T-helper 1 cell treated with Interleukin-12 subunit alpha and Interleukin-12 subunit beta and Interleukin-4 antibody, amounts not matched to agents 30 μg/mL and 1 μg/mL, for 36 hours (primary cell): ENCODE data around the gene EDAR.

Experiments
- H3K27ac Mint-ChIP-seq: one replicate; pipeline ENCODE4 v1.8.0; 2021; ENCODE audit warnings: mild to moderate bottlenecking, mixed read lengths
- H3K27me3 Mint-ChIP-seq: one replicate; pipeline ENCODE4 v1.8.0; 2021; ENCODE audit warnings: low read depth, mixed read lengths
- H3K36me3 Mint-ChIP-seq: one replicate; pipeline ENCODE4 v1.8.0; 2021; ENCODE audit warnings: low read depth, mixed read lengths
- H3K4me1 Mint-ChIP-seq: one replicate; pipeline ENCODE4 v1.8.0; 2021; ENCODE audit warnings: low read depth, mixed read lengths
- H3K4me3 Mint-ChIP-seq: one replicate; pipeline ENCODE4 v1.8.0; 2021; ENCODE audit warnings: mild to moderate bottlenecking, moderate library complexity, mixed read lengths
- H3K9me3 Mint-ChIP-seq: one replicate; pipeline ENCODE4 v1.8.0; 2021; ENCODE audit warnings: mixed read lengths

EDAR gene

DNA sequence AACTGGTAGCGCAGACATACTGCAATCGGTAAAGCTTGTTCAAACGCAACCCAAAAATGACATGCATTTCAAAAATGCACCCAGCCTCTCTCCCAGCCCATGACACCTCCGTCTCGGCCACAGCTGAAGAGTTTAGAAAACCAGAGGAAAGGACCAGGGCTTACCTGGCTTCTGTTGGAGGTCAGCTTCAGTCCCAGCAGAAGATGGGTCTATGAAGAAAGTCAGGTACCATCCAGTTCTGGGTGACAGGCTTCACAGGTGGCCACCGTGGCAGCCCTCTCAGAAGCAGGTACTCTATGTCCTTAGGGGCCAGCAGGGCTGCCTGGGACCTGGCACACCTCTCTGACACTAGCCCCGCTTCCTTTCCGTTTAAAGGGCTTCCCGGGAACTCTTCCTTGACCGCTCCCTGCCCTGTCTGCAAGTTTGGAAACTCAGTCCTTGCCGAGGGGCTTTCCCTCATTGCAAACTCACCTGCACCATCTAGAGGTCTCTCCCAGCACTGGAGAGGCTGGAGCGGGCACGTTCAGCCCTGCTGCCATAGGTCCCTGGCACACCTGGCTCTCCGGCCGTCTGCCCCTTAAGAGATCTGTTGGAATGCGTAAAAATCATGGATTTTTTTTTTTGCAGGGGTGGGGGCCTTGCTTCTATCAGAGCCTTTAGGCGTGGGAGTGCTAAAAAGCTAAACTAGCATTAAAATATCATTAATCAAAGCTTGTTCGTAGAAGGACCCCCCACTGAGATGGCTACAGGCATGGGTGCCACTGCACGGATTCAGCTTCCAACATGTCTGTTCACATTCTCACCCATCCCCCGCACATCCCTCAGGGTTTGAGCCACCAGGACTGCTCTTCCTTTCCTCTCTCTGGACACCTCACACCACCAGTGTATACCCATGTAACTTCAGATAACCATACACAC lies at the start of gene EDAR:
Gene EDAR (minus strand): TSS at position 425 of the 918 bp plus-strand sequence. CDS start 58,206 bp downstream, outside the sequence.
- H3K4me1 Mint-ChIP-seq, result peaks cover 18% of the 10 kb centered on the region
- H3K36me3 Mint-ChIP-seq, result no peaks in the 10 kb centered on the region
- peaks cover 27% of the 10 kb centered on the region for H3K27me3 Mint-ChIP-seq
- H3K27ac Mint-ChIP-seq, result no peak within 1 kb of the TSS
- no peaks in the 10 kb centered on the region for H3K9me3 Mint-ChIP-seq
- peak within 1 kb of the TSS; percentile 65 for H3K4me3 Mint-ChIP-seq

- Mint-ChIP-seq H3K9me3 (no peaks in the 10 kb centered on the region), H3K4me3 (no peak overlapping the region), H3K27ac (peak overlapping the region; percentile 67), H3K36me3 (peaks cover 3% of the 10 kb centered on the region), H3K27me3 (peaks cover 5% of the 10 kb centered on the region), H3K4me1 (peaks cover 27% of the 10 kb centered on the region)
Observed at GRCh38 chr2:109033171-109033570, 44.2 kb upstream of the EDAR start.

DNA sequence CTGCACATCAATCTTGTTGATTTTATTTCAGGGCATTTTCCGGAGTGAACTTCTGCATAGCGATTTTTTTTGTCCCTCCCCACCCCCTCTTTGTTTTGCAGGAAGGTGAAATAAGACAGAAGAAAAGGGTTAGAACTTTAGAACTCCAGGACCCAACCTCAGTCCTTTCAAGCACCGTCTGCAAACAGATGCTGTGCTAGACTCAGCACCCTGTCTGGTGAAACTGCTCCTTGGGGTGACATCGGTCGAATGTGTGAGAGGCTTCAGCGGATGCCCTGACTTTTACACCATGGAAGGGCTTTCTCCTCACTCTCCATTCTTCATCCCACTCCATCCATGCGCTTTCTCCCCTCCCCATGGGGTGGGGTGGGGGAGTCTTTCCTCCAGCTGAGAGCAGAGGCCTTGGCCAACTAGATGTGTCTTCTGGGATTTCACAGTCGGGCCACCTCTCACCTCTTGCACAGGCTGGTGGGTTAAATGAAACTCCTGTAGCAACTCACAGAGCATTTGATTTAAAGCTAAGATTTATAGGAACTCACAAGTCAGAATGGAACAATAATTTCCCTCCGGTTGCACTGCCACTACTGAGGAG lies 43.3 kb upstream of the EDAR start:
- Mint-ChIP-seq H3K9me3 (no peaks in the 10 kb centered on the region), H3K36me3 (peaks cover 3% of the 10 kb centered on the region), H3K27ac (peak overlapping the region; percentile 86), H3K4me3 (peak overlapping the region; percentile 84), H3K27me3 (peaks cover 3% of the 10 kb centered on the region), H3K4me1 (peaks cover 27% of the 10 kb centered on the region)

GRCh38 chr2:109031476-109032228 lies 42.6 kb upstream of the EDAR start:
- peaks cover 3% of the 10 kb centered on the region for H3K36me3 Mint-ChIP-seq
- peak overlapping the region; percentile 84 for H3K4me3 Mint-ChIP-seq
- H3K4me1 Mint-ChIP-seq, result peaks cover 27% of the 10 kb centered on the region
- H3K9me3 Mint-ChIP-seq, result no peaks in the 10 kb centered on the region
- H3K27ac Mint-ChIP-seq, result peak overlapping the region; percentile 86
- H3K27me3 Mint-ChIP-seq, result no peaks in the 10 kb centered on the region

GRCh38 chr2:109030870-109031475 lies 42.0 kb upstream of the EDAR start:
- H3K36me3 Mint-ChIP-seq, result peaks cover 3% of the 10 kb centered on the region
- H3K27me3 Mint-ChIP-seq, result no peaks in the 10 kb centered on the region
- no peaks in the 10 kb centered on the region for H3K9me3 Mint-ChIP-seq
- peak overlapping the region; percentile 65 for H3K4me3 Mint-ChIP-seq
- H3K4me1 Mint-ChIP-seq, result peaks cover 27% of the 10 kb centered on the region
- peak overlapping the region; percentile 77 for H3K27ac Mint-ChIP-seq

DNA sequence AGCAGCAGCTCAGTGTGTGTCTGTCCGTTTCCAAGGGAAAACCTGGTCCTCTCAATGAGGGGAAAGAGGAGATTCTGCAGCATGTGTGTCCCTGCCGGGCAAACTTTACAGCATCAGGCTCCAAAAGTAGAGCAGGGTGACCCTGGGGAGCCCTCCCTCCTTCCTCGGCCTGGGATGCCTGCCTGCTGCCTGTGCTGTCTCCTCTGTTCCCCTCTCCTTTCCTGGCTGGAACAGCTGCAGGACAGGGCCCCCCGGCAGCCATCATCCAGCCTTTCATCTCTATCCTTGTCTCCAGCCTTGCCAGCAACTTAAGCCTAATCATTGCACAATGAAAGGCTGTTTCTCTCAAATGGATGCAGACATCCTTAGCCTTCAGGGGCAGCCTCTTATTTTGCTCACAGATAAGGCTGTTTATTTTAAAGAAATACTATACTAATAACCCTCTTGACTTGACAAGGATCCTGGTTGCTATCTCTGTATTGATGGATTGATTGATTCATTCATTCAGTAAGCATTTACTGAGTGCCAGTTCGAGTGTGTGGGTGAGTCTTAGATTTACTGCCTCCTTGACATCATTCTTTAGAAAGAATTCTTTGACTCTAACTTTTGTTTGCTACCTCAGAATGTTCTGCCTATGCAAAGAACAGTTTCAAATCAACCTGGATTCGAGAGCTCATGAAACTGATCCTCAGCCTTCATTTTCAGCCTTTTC lies 40.6 kb upstream of the EDAR start:
- H3K4me1 Mint-ChIP-seq, result peaks cover 27% of the 10 kb centered on the region
- peaks cover 3% of the 10 kb centered on the region for H3K36me3 Mint-ChIP-seq
- no peak overlapping the region for H3K4me3 Mint-ChIP-seq
- no peaks in the 10 kb centered on the region for H3K27me3 Mint-ChIP-seq
- no peaks in the 10 kb centered on the region for H3K9me3 Mint-ChIP-seq
- H3K27ac Mint-ChIP-seq, result no peak overlapping the region

DNA sequence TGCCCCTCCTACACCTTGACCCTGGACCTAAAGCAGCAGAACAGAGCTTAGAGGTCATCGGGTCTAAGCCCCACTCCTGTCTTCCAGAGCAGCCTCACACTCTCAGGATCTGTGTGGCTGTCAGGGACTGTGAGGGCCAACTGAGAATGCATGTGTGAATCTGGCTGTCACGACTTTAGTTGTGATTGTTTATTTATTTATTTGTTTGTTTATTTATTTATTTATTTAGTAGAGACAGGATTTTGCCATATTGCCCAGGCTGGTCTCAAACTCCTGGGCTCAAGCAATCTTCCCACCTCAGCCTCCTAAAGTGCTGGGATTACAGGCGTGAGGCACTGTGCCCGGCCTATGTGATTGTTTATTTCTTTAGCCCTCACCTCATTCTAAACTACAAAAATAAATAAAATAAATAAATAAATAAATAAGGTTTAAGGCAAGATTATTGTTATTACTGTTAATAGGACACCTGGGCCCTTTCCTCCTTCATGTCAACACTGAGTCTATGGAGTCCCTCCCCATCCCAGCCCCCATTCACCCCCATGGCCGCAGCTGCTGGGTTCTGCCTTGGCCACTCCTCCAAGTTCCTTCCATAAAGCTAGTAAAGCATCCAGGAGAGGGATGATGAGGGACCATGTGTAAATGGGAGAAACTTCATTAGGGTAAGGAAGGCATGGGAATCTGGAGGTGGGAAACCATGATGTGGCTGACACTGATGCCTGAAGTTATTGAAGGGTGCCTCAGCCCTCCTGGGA lies 39.9 kb upstream of the EDAR start:
- Mint-ChIP-seq H3K27me3 (no peaks in the 10 kb centered on the region), H3K36me3 (peaks cover 3% of the 10 kb centered on the region)

DNA sequence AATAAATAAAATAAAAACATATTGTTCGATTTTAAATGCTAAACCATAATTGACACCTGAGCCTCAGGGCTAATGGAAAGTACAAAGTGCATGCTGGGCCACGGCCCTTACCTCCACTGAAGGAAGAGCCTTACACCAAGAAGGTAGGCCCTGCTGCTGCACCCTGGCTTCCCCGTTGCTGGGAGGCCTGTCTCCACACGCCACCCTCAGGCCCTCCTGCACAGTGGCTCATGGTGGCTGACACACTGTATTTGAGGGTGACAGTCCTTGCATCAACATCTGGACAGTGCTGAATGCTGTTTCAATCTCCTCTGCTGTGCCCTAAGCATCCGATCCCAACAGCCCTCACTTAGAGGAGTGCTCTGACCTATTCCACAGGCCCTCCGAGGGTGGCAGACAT lies 39.3 kb upstream of the EDAR start:
- H3K4me1 Mint-ChIP-seq, result peaks cover 26% of the 10 kb centered on the region
- no peaks in the 10 kb centered on the region for H3K9me3 Mint-ChIP-seq
- no peak overlapping the region for H3K27ac Mint-ChIP-seq
- peaks cover 2% of the 10 kb centered on the region for H3K36me3 Mint-ChIP-seq
- no peaks in the 10 kb centered on the region for H3K27me3 Mint-ChIP-seq
- H3K4me3 Mint-ChIP-seq, result no peak overlapping the region

More for the DNA sequence above, 39.9 kb upstream of the EDAR start:
- H3K4me3 Mint-ChIP-seq, result no peak overlapping the region
- H3K27ac Mint-ChIP-seq, result no peak overlapping the region
- H3K4me1 Mint-ChIP-seq, result peaks cover 27% of the 10 kb centered on the region
- no peaks in the 10 kb centered on the region for H3K9me3 Mint-ChIP-seq

- no peak overlapping the region for H3K27ac Mint-ChIP-seq
- H3K27me3 Mint-ChIP-seq, result no peaks in the 10 kb centered on the region
- peaks cover 21% of the 10 kb centered on the region for H3K4me1 Mint-ChIP-seq
- H3K4me3 Mint-ChIP-seq, result no peak overlapping the region
- H3K36me3 Mint-ChIP-seq, result no peaks in the 10 kb centered on the region
- no peaks in the 10 kb centered on the region for H3K9me3 Mint-ChIP-seq
Observed at GRCh38 chr2:109027702-109028101, 38.7 kb upstream of the EDAR start.

- H3K27me3 Mint-ChIP-seq, result peaks cover 5% of the 10 kb centered on the region
- no peak overlapping the region for H3K27ac Mint-ChIP-seq
- no peak overlapping the region for H3K4me3 Mint-ChIP-seq
- H3K9me3 Mint-ChIP-seq, result no peaks in the 10 kb centered on the region
- no peaks in the 10 kb centered on the region for H3K36me3 Mint-ChIP-seq
- H3K4me1 Mint-ChIP-seq, result peaks cover 5% of the 10 kb centered on the region
Observed at GRCh38 chr2:109024477-109024876, 35.5 kb upstream of the EDAR start.

DNA sequence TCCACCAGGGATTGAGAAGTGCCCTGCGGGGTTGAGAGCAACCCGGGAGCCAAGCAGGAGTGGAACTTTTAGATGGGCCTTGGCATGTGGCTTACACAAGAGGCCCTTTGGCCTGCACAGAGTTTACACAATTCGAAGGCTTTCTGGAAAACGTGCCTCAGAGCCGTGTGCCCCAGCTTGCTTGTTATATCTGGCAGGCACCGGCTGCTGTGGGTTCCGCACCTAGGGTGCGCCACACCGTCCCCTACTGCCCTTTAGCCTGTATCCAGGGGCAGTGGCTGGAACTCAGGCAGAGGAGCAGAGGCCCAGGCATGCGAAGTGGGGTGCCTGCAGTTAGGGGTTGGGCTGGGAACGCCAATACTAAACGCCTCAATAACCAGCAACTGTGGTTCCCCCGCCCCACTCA lies 32.9 kb upstream of the EDAR start:
- Mint-ChIP-seq H3K9me3 (no peaks in the 10 kb centered on the region), H3K27ac (no peak overlapping the region), H3K27me3 (peaks cover 5% of the 10 kb centered on the region), H3K4me1 (peaks cover 5% of the 10 kb centered on the region), H3K4me3 (no peak overlapping the region), H3K36me3 (no peaks in the 10 kb centered on the region)

GRCh38 chr2:109020217-109020637 lies 31.2 kb upstream of the EDAR start:
- Mint-ChIP-seq H3K27ac (no peak overlapping the region), H3K4me3 (no peak overlapping the region)

DNA sequence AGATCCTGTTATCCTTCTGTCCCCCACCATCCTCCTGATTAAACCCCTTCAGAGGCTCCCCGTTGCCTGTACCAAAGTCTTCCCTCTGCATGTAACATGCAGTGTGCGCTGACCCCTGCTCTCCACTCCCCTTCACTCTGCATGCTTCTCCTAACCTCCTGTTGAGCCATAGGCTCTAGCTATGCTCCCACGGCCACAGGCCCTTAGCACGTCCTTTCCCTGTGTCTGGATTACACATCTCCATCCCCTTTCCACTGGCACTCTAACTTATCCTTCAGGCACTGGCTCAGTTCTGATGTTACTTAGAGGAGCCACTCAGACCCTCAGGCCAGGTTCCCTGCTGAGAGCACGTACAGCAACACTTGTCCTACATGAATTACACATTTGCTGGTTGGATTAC lies 29.4 kb upstream of the EDAR start:
- peaks cover 5% of the 10 kb centered on the region for H3K27me3 Mint-ChIP-seq
- H3K36me3 Mint-ChIP-seq, result no peaks in the 10 kb centered on the region
- peaks cover 5% of the 10 kb centered on the region for H3K4me1 Mint-ChIP-seq
- H3K27ac Mint-ChIP-seq, result no peak overlapping the region
- H3K9me3 Mint-ChIP-seq, result no peaks in the 10 kb centered on the region
- no peak overlapping the region for H3K4me3 Mint-ChIP-seq

More at GRCh38 chr2:109020217-109020637, 31.2 kb upstream of the EDAR start:
- H3K27me3 Mint-ChIP-seq, result peaks cover 5% of the 10 kb centered on the region
- H3K9me3 Mint-ChIP-seq, result no peaks in the 10 kb centered on the region
- H3K36me3 Mint-ChIP-seq, result no peaks in the 10 kb centered on the region
- H3K4me1 Mint-ChIP-seq, result peaks cover 5% of the 10 kb centered on the region
